ENCODE results near the gene HDHD5.

- TF ChIP-seq SOX6 (IDR thresholded peaks at IDR 0.05) (no peak), SOX6 (CRISPR knock-in tag; IDR thresholded peaks at IDR 0.05) (no peak), ATF2 (CRISPR knock-in tag; IDR thresholded peaks at IDR 0.05) (no peak), AHDC1 (CRISPR knock-in tag; IDR thresholded peaks at IDR 0.05; ENCODE audit: borderline replicate concordance) (no peak), MAZ (IDR thresholded peaks at IDR 0.05; ENCODE audit: borderline replicate concordance, low read depth, low read length) (no peak), MAZ (CRISPR knock-in tag; IDR thresholded peaks at IDR 0.05; ENCODE audit: low read depth) (no peak), EZH2 (conservative IDR thresholded peaks at IDR 0.05; ENCODE audit: low read depth, low read length) (no peak)
These were observed 9.8 kb downstream of the HDHD5 start for GRCh38 chr22:17149076-17149815.

All from HepG2 (cell line).